ENCODE data around the gene KCNMB2.
A peak's percentile ranks its signal among the peaks of the same experiment; 100 is the strongest.

Gene KCNMB2

GRCh38 chr3:178562143-178562946 lies 26.1 kb downstream of the KCNMB2 start:
- H3K4me3 ChIP-seq (replicated peaks; ENCODE audit: low read depth, low read length), result no peak overlapping the region
- no peak for TF ChIP-seq CTCF (IDR thresholded peaks at IDR 0.05; ENCODE audit: low read depth, low read length, missing control alignments)
- DNase-seq (ENCODE audit: extremely low read depth, low read depth), result peak; percentile 11

- peak; percentile 61 for DNase-seq (ENCODE audit: extremely low read depth, low read depth)
- no peak overlapping the region for H3K4me3 ChIP-seq (replicated peaks; ENCODE audit: low read depth, low read length)
- no peak for TF ChIP-seq CTCF (IDR thresholded peaks at IDR 0.05; ENCODE audit: low read depth, low read length, missing control alignments)
Observed at GRCh38 chr3:178562947-178563232, 26.7 kb downstream of the KCNMB2 start.

- no peak for TF ChIP-seq CTCF (IDR thresholded peaks at IDR 0.05; ENCODE audit: low read depth, low read length, missing control alignments)
- no peak for DNase-seq (ENCODE audit: extremely low read depth, low read depth)
- H3K4me3 ChIP-seq (replicated peaks; ENCODE audit: low read depth, low read length), result no peak overlapping the region
Observed at GRCh38 chr3:178567611-178568010, 31.4 kb downstream of the KCNMB2 start.

- H3K4me3 ChIP-seq (replicated peaks; ENCODE audit: low read depth, low read length), result no peak overlapping the region
Observed at GRCh38 chr3:178568155-178568731, 32.0 kb downstream of the KCNMB2 start.

GRCh38 chr3:178568911-178569310 lies 32.7 kb downstream of the KCNMB2 start:
- H3K4me3 ChIP-seq (replicated peaks; ENCODE audit: low read depth, low read length), result no peak overlapping the region
- DNase-seq (ENCODE audit: extremely low read depth, low read depth), result no peak
- no peak for TF ChIP-seq CTCF (IDR thresholded peaks at IDR 0.05; ENCODE audit: low read depth, low read length, missing control alignments)

More at GRCh38 chr3:178568155-178568731, 32.0 kb downstream of the KCNMB2 start:
- no peak for DNase-seq (ENCODE audit: extremely low read depth, low read depth)
- no peak for TF ChIP-seq CTCF (IDR thresholded peaks at IDR 0.05; ENCODE audit: low read depth, low read length, missing control alignments)

GRCh38 chr3:178569826-178570225 lies 33.6 kb downstream of the KCNMB2 start:
- no peak for TF ChIP-seq CTCF (IDR thresholded peaks at IDR 0.05; ENCODE audit: low read depth, low read length, missing control alignments)
- DNase-seq (ENCODE audit: extremely low read depth, low read depth), result no peak
- no peak overlapping the region for H3K4me3 ChIP-seq (replicated peaks; ENCODE audit: low read depth, low read length)
